H9 (cell line): ENCODE data around the gene DISC1. TPM values are rescaled to one million over a fixed set of nuclear protein-coding genes. Genes with fewer than 3 reads are reported as not detected.

Experiments used
- DNase-seq: peaks from one replicate; pipeline ENCODE4 v3.0.0-alpha.2; 2017
- H2AFZ ChIP-seq: one replicate; pipeline ENCODE4 v1.6.1; 2013; ENCODE audit warnings: mild to moderate bottlenecking, low read length, control low read depth, moderate library complexity
- H2AK5ac ChIP-seq: 2 replicates; pipeline ENCODE4 v1.6.1; 2013; ENCODE audit warnings: low read length, control low read depth, mixed read lengths; ENCODE audit not compliant: insufficient read length
- H2BK120ac ChIP-seq: one replicate; pipeline ENCODE4 v1.6.1; 2013; ENCODE audit warnings: low read depth, mild to moderate bottlenecking, low read length, control low read depth, inconsistent platforms; ENCODE audit not compliant: poor library complexity, severe bottlenecking
- H2BK12ac ChIP-seq: 2 replicates; pipeline ENCODE4 v1.6.1; 2013; ENCODE audit warnings: low read length, control low read depth, mixed read lengths, low read depth; ENCODE audit not compliant: insufficient read length
- H2BK15ac ChIP-seq: 2 replicates; pipeline ENCODE4 v1.6.1; 2013; ENCODE audit warnings: low read depth, low read length, control low read depth
- H2BK20ac ChIP-seq: one replicate; pipeline ENCODE4 v1.6.1; 2013; ENCODE audit warnings: low read depth, mild to moderate bottlenecking, low read length, control low read depth, inconsistent platforms; ENCODE audit not compliant: poor library complexity, severe bottlenecking
- H2BK5ac ChIP-seq: 2 replicates; pipeline ENCODE4 v1.6.1; 2013; ENCODE audit warnings: low read length, control low read depth, mixed read lengths; ENCODE audit not compliant: insufficient read length
- H3K14ac ChIP-seq: 2 replicates; pipeline ENCODE4 v1.6.1; 2013; ENCODE audit warnings: low read length, control low read depth; ENCODE audit not compliant: insufficient read depth
- H3K18ac ChIP-seq: 2 replicates; pipeline ENCODE4 v1.6.1; 2013; ENCODE audit warnings: low read depth, mild to moderate bottlenecking, mixed read lengths, low read length, control low read depth; ENCODE audit not compliant: insufficient read length
- H3K23ac ChIP-seq: 2 replicates; pipeline ENCODE4 v1.6.1; 2013; ENCODE audit warnings: low read length, control low read depth, mixed read lengths, low read depth; ENCODE audit not compliant: insufficient read length
- H3K23me2 ChIP-seq: 2 replicates; pipeline ENCODE4 v1.6.1; 2013; ENCODE audit warnings: low read depth, mild to moderate bottlenecking, mixed read lengths, low read length, control low read depth; ENCODE audit not compliant: insufficient read length, poor library complexity, severe bottlenecking
- H3K27ac ChIP-seq: 2 replicates; pipeline ENCODE4 v1.5.1; 2013; ENCODE audit warnings: low read length, control low read depth, mixed read lengths, low read depth; ENCODE audit not compliant: insufficient read length
- H3K27me3 ChIP-seq: 2 replicates; pipeline ENCODE4 v1.6.1; 2013; ENCODE audit warnings: low read length, control low read depth, inconsistent platforms; ENCODE audit not compliant: insufficient read depth
- H3K4ac ChIP-seq: 2 replicates; pipeline ENCODE4 v1.6.1; 2013; ENCODE audit warnings: low read depth, mild to moderate bottlenecking, control low read depth, inconsistent platforms, low read length, moderate library complexity
- H3K4me1 ChIP-seq: 2 replicates; pipeline ENCODE4 v1.6.1; 2013; ENCODE audit warnings: low read length, control low read depth, inconsistent platforms; ENCODE audit not compliant: insufficient read depth
- H3K4me2 ChIP-seq: 2 replicates; pipeline ENCODE4 v1.6.1; 2013; ENCODE audit warnings: low read length, control low read depth, mixed read lengths; ENCODE audit not compliant: insufficient read length, insufficient read depth
- H3K56ac ChIP-seq: 2 replicates; pipeline ENCODE4 v1.6.1; 2013; ENCODE audit warnings: low read depth, mild to moderate bottlenecking, mixed read lengths, low read length, control low read depth; ENCODE audit not compliant: insufficient read length
- H3K79me1 ChIP-seq: 2 replicates; pipeline ENCODE4 v1.6.1; 2013; ENCODE audit warnings: low read depth, mild to moderate bottlenecking, moderate library complexity, low read length, control low read depth, inconsistent platforms; ENCODE audit not compliant: insufficient read depth, poor library complexity, severe bottlenecking
- H3K79me2 ChIP-seq: 2 replicates; pipeline ENCODE4 v1.6.1; 2013; ENCODE audit warnings: low read length, control low read depth, inconsistent platforms; ENCODE audit not compliant: insufficient read depth
- H3K9ac ChIP-seq: 2 replicates; pipeline ENCODE4 v1.6.1; 2013; ENCODE audit warnings: low read length, control low read depth, mixed read lengths; ENCODE audit not compliant: insufficient read length; ENCODE audit errors: extremely low read depth
- H3K9me3 ChIP-seq: one replicate; pipeline ENCODE4 v1.6.1; 2013; ENCODE audit warnings: low read depth, low read length, inconsistent platforms; ENCODE audit not compliant: control insufficient read depth
- H3T11ph ChIP-seq: one replicate; pipeline ENCODE4 v1.6.1; 2013; ENCODE audit warnings: mild to moderate bottlenecking, low read length, control low read depth, inconsistent platforms
- H4K20me1 ChIP-seq: one replicate; pipeline ENCODE4 v1.6.1; 2013; ENCODE audit not compliant: control insufficient read depth, insufficient read length, insufficient read depth
- H4K5ac ChIP-seq: 2 replicates; pipeline ENCODE4 v1.6.1; 2013; ENCODE audit warnings: low read depth, mild to moderate bottlenecking, mixed read lengths, low read length, control low read depth; ENCODE audit not compliant: insufficient read length
- H4K8ac ChIP-seq: replicated peaks from 2 replicates; pipeline ENCODE4 v1.6.1; 2013; ENCODE audit warnings: low read length, control low read depth, mixed read lengths, low read depth; ENCODE audit not compliant: insufficient read length
- H4K91ac ChIP-seq: 2 replicates; pipeline ENCODE4 v1.6.1; 2013; ENCODE audit warnings: low read depth, mild to moderate bottlenecking, moderate library complexity, mixed read lengths, low read length, control low read depth; ENCODE audit not compliant: insufficient read length
- H3K27ac Mint-ChIP-seq, 3 experiments: 2 replicates in 2 of 3; 3 replicates in 1 of 3; pipeline ENCODE4 v1.8.0; 2020 to 2021; ENCODE audit warnings: mixed read lengths in 3 of 3, mild to moderate bottlenecking in 1 of 3, moderate library complexity in 1 of 3
- H3K27me3 Mint-ChIP-seq: 2 replicates; pipeline ENCODE4 v1.8.0; 2021; ENCODE audit warnings: low read depth, mild to moderate bottlenecking, moderate library complexity, mixed read lengths
- H3K36me3 Mint-ChIP-seq, 3 experiments: 2 replicates in 2 of 3; 3 replicates in 1 of 3; pipeline ENCODE4 v1.8.0; 2020 to 2021; ENCODE audit warnings: low read depth in 3 of 3, mixed read lengths in 3 of 3; ENCODE audit not compliant: insufficient read depth in 1 of 3
- H3K4me1 Mint-ChIP-seq, 2 experiments: 2 replicates each; pipeline ENCODE4 v1.8.0; 2020; ENCODE audit warnings: mixed read lengths in 2 of 2
- H3K4me3 Mint-ChIP-seq, 2 experiments: 2 replicates in 1 of 2; 3 replicates in 1 of 2; pipeline ENCODE4 v1.8.0; 2020 to 2021; ENCODE audit warnings: mild to moderate bottlenecking in 2 of 2, mixed read lengths in 2 of 2, moderate library complexity in 1 of 2
- H3K9me3 Mint-ChIP-seq, 2 experiments: 2 replicates in 1 of 2; 3 replicates in 1 of 2; pipeline ENCODE4 v1.8.0; 2020; ENCODE audit warnings: mild to moderate bottlenecking in 2 of 2, mixed read lengths in 2 of 2, moderate library complexity in 1 of 2
- CTCF ChIP-seq: fragments of 200-600 bp; sonication (generic); conservative IDR thresholded peaks from 3 replicates; pipeline ENCODE4 v1.8.0; 2021; ENCODE audit warnings: antibody characterized with exemption, mild to moderate bottlenecking
- total RNA-seq: library from RNA; stranded (reverse); gene quantifications from 2 replicates; pipeline ENCODE4 v1.2.1, GENCODE V29; 2021

The DISC1 gene
- total RNA-seq, 1 experiment from 2014 or later = 2.5 TPM

GRCh38 chr1:231733063-231733462 is 106.5 kb downstream of the DISC1 start:
- no peak for DNase-seq
- Histone ChIP-seq H2AK5ac (no peak overlapping the region), H3K18ac (peak overlapping the region; percentile 11), H2BK20ac (no peak overlapping the region), H3K23ac (no peak overlapping the region), H2BK5ac (peak overlapping the region; percentile 38), H3T11ph (no peak overlapping the region), H3K9me3 (no peaks in the 10 kb centered on the region), H4K8ac (no peak overlapping the region), H2BK120ac (no peak overlapping the region), H2AFZ (no peak overlapping the region), H3K56ac (peak overlapping the region; percentile 3), H3K79me1 (no peaks in the 10 kb centered on the region), H3K9ac (no peak overlapping the region), H3K4me1 (no peaks in the 10 kb centered on the region), H4K20me1 (no peaks in the 10 kb centered on the region), H3K4ac (no peak overlapping the region), H2BK12ac (no peak overlapping the region), H3K27me3 (no peaks in the 10 kb centered on the region), H3K4me2 (no peak overlapping the region), H4K5ac (peak overlapping the region; percentile 96), H4K91ac (no peak overlapping the region), H3K23me2 (no peaks in the 10 kb centered on the region), H3K79me2 (no peaks in the 10 kb centered on the region; the same call in 1 of the 2 replicates), H2BK15ac (no peak overlapping the region), H3K14ac (no peak overlapping the region), H3K27ac (no peak overlapping the region)
- peaks cover 0 to 4% (median 0%) of the 10 kb centered on the region in 3 experiments; a peak in 2 of 7 replicates for H3K36me3 Mint-ChIP-seq
- no peak for TF ChIP-seq CTCF
- H3K9me3 Mint-ChIP-seq = peaks cover 3 to 4% of the 10 kb centered on the region in 2 experiments; a peak in 3 of 5 replicates
- H3K4me3 Mint-ChIP-seq = no peak overlapping the region
- no peak overlapping the region for H3K27ac Mint-ChIP-seq
- no peaks in the 10 kb centered on the region for H3K4me1 Mint-ChIP-seq
- H3K27me3 Mint-ChIP-seq = peaks cover 1% of the 10 kb centered on the region; the same call in 1 of the 2 replicates
